DOHH2 (cell line): Measurements from ENCODE around the gene KRTAP12-2.

ENCODE experiments used
- H3F3A ChIP-seq: fragments of 200-600 bp; sonication (generic), shearing (Covaris generic); 2 replicates; pipeline ENCODE4 v1.6.0; 2016; ENCODE audit warnings: antibody characterized with exemption, mild to moderate bottlenecking; ENCODE audit not compliant: control insufficient read depth, insufficient read depth
- H3K27ac ChIP-seq: fragments of 200-600 bp; sonication (generic); 2 replicates; pipeline ENCODE4 v1.5.1; 2014; ENCODE audit warnings: low read depth, mild to moderate bottlenecking, low read length, moderate library complexity
- H3K27me3 ChIP-seq: fragments of 200-600 bp; sonication (generic); 2 replicates; pipeline ENCODE4 v1.6.1; 2014; ENCODE audit warnings: mild to moderate bottlenecking, low read length, mixed read lengths; ENCODE audit not compliant: control insufficient read depth
- H3K36me3 ChIP-seq: fragments of 200-600 bp; sonication (generic); 2 replicates; pipeline ENCODE4 v1.6.1; 2014; ENCODE audit warnings: mild to moderate bottlenecking, low read length, moderate library complexity, mixed read lengths; ENCODE audit not compliant: control insufficient read depth
- H3K4me1 ChIP-seq: fragments of 200-600 bp; sonication (generic); 2 replicates; pipeline ENCODE4 v1.6.1; 2014; ENCODE audit warnings: mild to moderate bottlenecking, low read length, mixed read lengths; ENCODE audit not compliant: control insufficient read depth
- H3K4me2 ChIP-seq: fragments of 200-600 bp; sonication (generic); 2 replicates; pipeline ENCODE4 v1.6.0; 2014; ENCODE audit warnings: mild to moderate bottlenecking, low read length, moderate library complexity
- H3K4me3 ChIP-seq: fragments of 200-600 bp; sonication (generic); 2 replicates; pipeline ENCODE4 v1.5.1; 2014; ENCODE audit warnings: mild to moderate bottlenecking, low read length, mixed read lengths
- H3K79me2 ChIP-seq: fragments of 200-600 bp; sonication (generic); 2 replicates; pipeline ENCODE4 v1.6.1; 2014; ENCODE audit warnings: mild to moderate bottlenecking, low read length, mixed read lengths; ENCODE audit not compliant: control insufficient read depth
- H3K9me2 ChIP-seq: fragments of 200-600 bp; sonication (generic); replicated peaks from 2 replicates; pipeline ENCODE4 v1.6.1; 2014; ENCODE audit warnings: mild to moderate bottlenecking, low read length, mixed read lengths; ENCODE audit not compliant: control insufficient read depth
- H3K9me3 ChIP-seq: fragments of 200-600 bp; sonication (generic); 2 replicates; pipeline ENCODE4 v1.6.1; 2014; ENCODE audit warnings: antibody characterized with exemption, low read length, mixed read lengths; ENCODE audit not compliant: control insufficient read depth, insufficient read depth
- H4K20me1 ChIP-seq: fragments of 200-600 bp; sonication (generic); 2 replicates; pipeline ENCODE4 v1.6.0; 2014; ENCODE audit warnings: low read depth, mild to moderate bottlenecking, antibody characterized with exemption, low read length, moderate library complexity; ENCODE audit not compliant: control insufficient read depth, insufficient read depth
- EZH2phosphoT487 ChIP-seq: fragments of 200-600 bp; sonication (generic); IDR thresholded peaks from 2 replicates; pipeline ENCODE4 v1.6.1; 2017; ENCODE audit warnings: borderline replicate concordance, mild to moderate bottlenecking, antibody characterized with exemption, low read length, moderate library complexity, mixed read lengths
- TF ChIP-seq, protein P1 (sequence below): fragments of 200-600 bp; sonication (generic); IDR thresholded peaks from one replicate; pipeline ENCODE4 v1.5.1; 2014; ENCODE audit warnings: antibody characterized with exemption, mild to moderate bottlenecking, low read depth, low read length; ENCODE audit not compliant: poor library complexity, severe bottlenecking

Gene KRTAP12-2

DNA sequence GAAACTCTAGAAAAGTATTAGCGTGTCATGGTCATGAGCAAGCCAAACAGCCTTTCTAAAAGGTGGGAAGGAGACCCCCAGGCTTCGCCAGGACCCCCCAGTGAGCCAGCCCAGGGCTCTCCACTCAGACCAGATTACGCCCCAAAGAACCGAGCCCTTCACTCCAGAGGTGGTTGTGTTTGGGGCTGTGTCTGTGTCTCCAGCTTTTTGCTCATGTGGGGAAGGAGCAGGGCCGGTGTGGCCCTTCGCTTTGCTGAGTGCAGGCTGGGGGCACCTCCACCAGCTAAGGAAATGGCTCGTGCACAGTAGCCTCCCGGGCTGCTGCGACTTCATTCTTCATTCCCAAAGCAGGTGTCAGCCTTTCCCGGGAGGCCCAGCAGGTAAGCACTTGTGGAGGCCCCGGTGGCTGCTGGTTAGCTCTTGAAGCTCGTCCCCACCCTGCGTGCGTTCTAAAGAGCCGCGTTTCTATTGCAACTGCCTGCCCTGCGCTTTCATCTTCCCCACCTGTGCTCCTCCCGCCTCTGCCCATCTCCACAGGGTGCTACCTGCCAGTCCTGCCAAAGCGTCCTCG, 44.1 kb upstream of the KRTAP12-2 start:
- no peaks in the 10 kb centered on the region for H3K36me3 ChIP-seq
- H3K27me3 ChIP-seq: peaks cover 27% of the 10 kb centered on the region

DNA sequence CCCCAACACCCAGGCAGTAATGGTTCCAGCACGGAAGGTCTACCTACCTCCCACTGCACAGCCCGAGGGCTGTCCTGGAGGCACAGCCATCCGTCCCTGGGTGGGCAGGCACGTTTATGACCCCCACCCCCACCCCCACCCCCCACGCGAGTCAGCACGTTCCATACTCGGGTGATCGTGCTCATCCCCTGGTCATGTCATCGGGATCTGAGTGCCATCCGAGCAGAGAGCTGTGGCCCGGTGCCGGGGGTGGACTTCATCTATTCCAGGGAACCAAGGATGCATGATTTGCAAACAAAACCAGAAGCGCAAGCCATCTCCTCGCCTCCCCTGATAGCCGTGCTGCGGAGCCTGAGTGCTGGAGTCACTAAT, 43.6 kb upstream of the KRTAP12-2 start:
- H3K9me3 ChIP-seq: peaks cover 4% of the 10 kb centered on the region; the same call in 1 of the 2 replicates
- no peaks in the 10 kb centered on the region for H3K9me2 ChIP-seq
- H4K20me1 ChIP-seq: no peaks in the 10 kb centered on the region
- H3K4me2 ChIP-seq: no peak overlapping the region
- no peak overlapping the region for H3K27ac ChIP-seq
- no peak overlapping the region for H3K4me3 ChIP-seq
- H3F3A ChIP-seq: no peaks in the 10 kb centered on the region
- no peak for TF ChIP-seq EZH2phosphoT487
- TF ChIP-seq, protein P1, sequence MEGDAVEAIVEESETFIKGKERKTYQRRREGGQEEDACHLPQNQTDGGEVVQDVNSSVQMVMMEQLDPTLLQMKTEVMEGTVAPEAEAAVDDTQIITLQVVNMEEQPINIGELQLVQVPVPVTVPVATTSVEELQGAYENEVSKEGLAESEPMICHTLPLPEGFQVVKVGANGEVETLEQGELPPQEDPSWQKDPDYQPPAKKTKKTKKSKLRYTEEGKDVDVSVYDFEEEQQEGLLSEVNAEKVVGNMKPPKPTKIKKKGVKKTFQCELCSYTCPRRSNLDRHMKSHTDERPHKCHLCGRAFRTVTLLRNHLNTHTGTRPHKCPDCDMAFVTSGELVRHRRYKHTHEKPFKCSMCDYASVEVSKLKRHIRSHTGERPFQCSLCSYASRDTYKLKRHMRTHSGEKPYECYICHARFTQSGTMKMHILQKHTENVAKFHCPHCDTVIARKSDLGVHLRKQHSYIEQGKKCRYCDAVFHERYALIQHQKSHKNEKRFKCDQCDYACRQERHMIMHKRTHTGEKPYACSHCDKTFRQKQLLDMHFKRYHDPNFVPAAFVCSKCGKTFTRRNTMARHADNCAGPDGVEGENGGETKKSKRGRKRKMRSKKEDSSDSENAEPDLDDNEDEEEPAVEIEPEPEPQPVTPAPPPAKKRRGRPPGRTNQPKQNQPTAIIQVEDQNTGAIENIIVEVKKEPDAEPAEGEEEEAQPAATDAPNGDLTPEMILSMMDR: no peak
- H3K4me1 ChIP-seq: no peaks in the 10 kb centered on the region
- H3K27me3 ChIP-seq: peaks cover 24% of the 10 kb centered on the region
- H3K79me2 ChIP-seq: no peaks in the 10 kb centered on the region
- H3K36me3 ChIP-seq: no peaks in the 10 kb centered on the region

More for the DNA sequence above, 44.1 kb upstream of the KRTAP12-2 start:
- Histone ChIP-seq H3K4me3 (no peak overlapping the region), H4K20me1 (no peaks in the 10 kb centered on the region), H3K27ac (no peak overlapping the region), H3K9me3 (peaks cover 4% of the 10 kb centered on the region; the same call in 1 of the 2 replicates), H3K9me2 (no peaks in the 10 kb centered on the region), H3K4me2 (no peak overlapping the region), H3F3A (no peaks in the 10 kb centered on the region), H3K4me1 (no peaks in the 10 kb centered on the region), H3K79me2 (no peaks in the 10 kb centered on the region)
- TF ChIP-seq, protein P1: no peak
- no peak for TF ChIP-seq EZH2phosphoT487

DNA sequence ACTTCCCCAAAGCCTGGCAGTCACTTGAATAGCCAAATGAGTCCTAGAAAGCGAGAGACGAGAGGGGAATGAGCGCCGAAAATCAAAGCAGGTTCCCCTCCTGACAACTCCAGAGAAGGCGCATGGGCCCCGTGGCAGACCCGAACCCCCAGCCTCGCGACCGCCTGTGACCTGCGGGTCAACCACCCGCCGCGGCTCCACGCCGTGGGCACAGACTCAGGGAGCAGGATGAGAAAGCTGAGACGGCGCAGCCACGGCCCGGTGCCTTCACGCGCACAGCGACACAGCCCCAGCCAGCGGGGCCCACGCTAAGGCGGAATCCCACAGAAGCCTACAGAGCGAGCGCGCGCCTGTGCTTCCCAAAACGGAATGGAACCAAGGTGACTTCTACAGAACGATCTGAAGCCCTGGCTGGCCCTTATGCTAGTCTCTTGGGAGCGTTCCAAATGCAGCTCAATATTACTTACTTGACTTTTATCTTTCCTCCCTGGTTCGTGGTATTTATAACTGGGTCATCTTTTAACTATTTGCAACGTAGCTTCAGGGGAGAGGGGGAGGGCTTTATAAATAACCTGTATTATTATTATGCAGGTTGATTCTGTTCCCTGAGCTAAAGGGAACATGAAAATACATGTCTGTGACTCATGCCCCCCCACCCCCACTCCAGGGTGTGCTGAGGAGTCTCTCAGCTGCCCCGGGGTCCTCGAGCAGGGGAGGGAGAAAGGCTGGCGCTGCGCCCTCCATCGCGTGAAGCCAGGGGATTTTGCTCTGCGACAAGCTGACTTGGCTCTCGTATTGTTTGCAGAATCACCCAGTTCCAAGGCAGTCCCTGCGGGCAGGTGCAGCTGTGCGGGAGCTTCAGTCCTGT, 42.9 kb upstream of the KRTAP12-2 start:
- no peak overlapping the region for H3K4me2 ChIP-seq
- no peaks in the 10 kb centered on the region for H3K9me2 ChIP-seq
- H3K36me3 ChIP-seq: no peaks in the 10 kb centered on the region
- TF ChIP-seq EZH2phosphoT487: no peak
- TF ChIP-seq, protein P1: no peak
- no peak overlapping the region for H3K4me3 ChIP-seq
- no peaks in the 10 kb centered on the region for H3K4me1 ChIP-seq
- no peak overlapping the region for H3K27ac ChIP-seq
- no peaks in the 10 kb centered on the region for H4K20me1 ChIP-seq
- H3F3A ChIP-seq: no peaks in the 10 kb centered on the region
- H3K9me3 ChIP-seq: peaks cover 4% of the 10 kb centered on the region; the same call in 1 of the 2 replicates
- no peaks in the 10 kb centered on the region for H3K79me2 ChIP-seq
- peaks cover 20% of the 10 kb centered on the region for H3K27me3 ChIP-seq
